NT2/D1 (cell line): Measurements from ENCODE around the gene TMCC1.
A peak's percentile ranks its signal among the peaks of the same experiment; 100 is the strongest.

Experiments used
- DNase-seq: peaks from one replicate; pipeline ENCODE4 v3.0.0-alpha.2; 2011; ENCODE audit warnings: low read depth, low spot score
- H3K27me3 ChIP-seq: 2 replicates; pipeline ENCODE4 v1.6.0; 2011; ENCODE audit warnings: mild to moderate bottlenecking; ENCODE audit not compliant: insufficient read length, insufficient read depth
- H3K36me3 ChIP-seq: 2 replicates; pipeline ENCODE4 v1.6.1; 2011; ENCODE audit warnings: mild to moderate bottlenecking, low read length, mixed read lengths; ENCODE audit not compliant: insufficient read depth, insufficient read length
- H3K4me1 ChIP-seq: 2 replicates; pipeline ENCODE4 v1.5.1; 2011; ENCODE audit not compliant: insufficient read depth, insufficient read length
- H3K4me3 ChIP-seq: 2 replicates; pipeline ENCODE4 v1.5.1; 2011; ENCODE audit warnings: low read depth; ENCODE audit not compliant: insufficient read length
- H3K9ac ChIP-seq: 2 replicates; pipeline ENCODE4 v1.6.0; 2011; ENCODE audit warnings: low read depth; ENCODE audit not compliant: insufficient read length
- H3K9me3 ChIP-seq: 2 replicates; pipeline ENCODE4 v1.5.1; 2011; ENCODE audit warnings: mild to moderate bottlenecking, low read length; ENCODE audit not compliant: insufficient read depth
- SUZ12 ChIP-seq: IDR thresholded peaks from 2 replicates; pipeline ENCODE4 v1.6.1; 2011; ENCODE audit not compliant: insufficient read length, insufficient read depth; ENCODE audit errors: extremely low read depth
- YY1 ChIP-seq: IDR thresholded peaks from 2 replicates; pipeline ENCODE4 v1.6.1; 2011; ENCODE audit not compliant: insufficient read length, insufficient read depth
- ZNF274 ChIP-seq: IDR thresholded peaks from 2 replicates; pipeline ENCODE4 v1.6.1; 2011; ENCODE audit warnings: mild to moderate bottlenecking, low read depth, low read length

Gene TMCC1

GRCh38 chr3:129934234-129935123 lies 41.0 kb upstream of the TMCC1 start:
- peak; percentile 30 for DNase-seq
- no peaks in the 10 kb centered on the region for H3K4me1 ChIP-seq
- no peak overlapping the region for H3K4me3 ChIP-seq
- H3K9me3 ChIP-seq, result peaks cover 22% of the 10 kb centered on the region
- H3K9ac ChIP-seq, result no peak overlapping the region
- no peaks in the 10 kb centered on the region for H3K36me3 ChIP-seq
- H3K27me3 ChIP-seq, result peaks cover 14% of the 10 kb centered on the region
- no peak for TF ChIP-seq ZNF274
- TF ChIP-seq YY1, result no peak

GRCh38 chr3:129933471-129933870 lies 40.0 kb upstream of the TMCC1 start:
- no peak overlapping the region for H3K4me3 ChIP-seq

GRCh38 chr3:129929383-129929782 lies 35.9 kb upstream of the TMCC1 start:
- peaks cover 13% of the 10 kb centered on the region for H3K27me3 ChIP-seq
- DNase-seq, result no peak
- H3K4me1 ChIP-seq, result peaks cover 4% of the 10 kb centered on the region
- no peak overlapping the region for H3K9ac ChIP-seq
- no peak for TF ChIP-seq SUZ12
- TF ChIP-seq ZNF274, result no peak
- TF ChIP-seq YY1, result no peak
- no peaks in the 10 kb centered on the region for H3K36me3 ChIP-seq
- peaks cover 34% of the 10 kb centered on the region for H3K9me3 ChIP-seq
- H3K4me3 ChIP-seq, result no peak overlapping the region

More at GRCh38 chr3:129933471-129933870, 40.0 kb upstream of the TMCC1 start:
- no peak for DNase-seq
- H3K9me3 ChIP-seq, result peaks cover 26% of the 10 kb centered on the region
- H3K4me1 ChIP-seq, result no peaks in the 10 kb centered on the region
- TF ChIP-seq SUZ12, result no peak
- no peak for TF ChIP-seq YY1
- TF ChIP-seq ZNF274, result no peak
- peaks cover 14% of the 10 kb centered on the region for H3K27me3 ChIP-seq
- no peaks in the 10 kb centered on the region for H3K36me3 ChIP-seq
- H3K9ac ChIP-seq, result no peak overlapping the region

- no peaks in the 10 kb centered on the region for H3K36me3 ChIP-seq
- H3K9me3 ChIP-seq, result peaks cover 34% of the 10 kb centered on the region
- H3K9ac ChIP-seq, result no peak overlapping the region
- no peak for DNase-seq
- no peak overlapping the region for H3K4me3 ChIP-seq
- no peaks in the 10 kb centered on the region for H3K27me3 ChIP-seq
- TF ChIP-seq ZNF274 (no peak), SUZ12 (no peak), YY1 (no peak)
- H3K4me1 ChIP-seq, result peaks cover 4% of the 10 kb centered on the region
Observed at GRCh38 chr3:129927072-129927471, 33.6 kb upstream of the TMCC1 start.

GRCh38 chr3:129919806-129920205 lies 26.3 kb upstream of the TMCC1 start:
- no peak for DNase-seq
- Histone ChIP-seq H3K4me1 (no peaks in the 10 kb centered on the region), H3K9me3 (peaks cover 42% of the 10 kb centered on the region), H3K36me3 (no peaks in the 10 kb centered on the region), H3K4me3 (no peak overlapping the region), H3K27me3 (no peaks in the 10 kb centered on the region), H3K9ac (no peak overlapping the region)
- TF ChIP-seq SUZ12 (no peak), ZNF274 (no peak), YY1 (no peak)

GRCh38 chr3:129919357-129919756 lies 25.8 kb upstream of the TMCC1 start:
- H3K4me1 ChIP-seq, result no peaks in the 10 kb centered on the region
- peaks cover 47% of the 10 kb centered on the region for H3K9me3 ChIP-seq
- TF ChIP-seq SUZ12 (no peak), ZNF274 (no peak), YY1 (no peak)
- no peaks in the 10 kb centered on the region for H3K36me3 ChIP-seq
- DNase-seq, result no peak
- H3K27me3 ChIP-seq, result no peaks in the 10 kb centered on the region
- H3K9ac ChIP-seq, result no peak overlapping the region
- no peak overlapping the region for H3K4me3 ChIP-seq

- H3K9me3 ChIP-seq, result peaks cover 47% of the 10 kb centered on the region
- H3K4me3 ChIP-seq, result no peak overlapping the region
- H3K9ac ChIP-seq, result no peak overlapping the region
- no peaks in the 10 kb centered on the region for H3K4me1 ChIP-seq
- H3K36me3 ChIP-seq, result no peaks in the 10 kb centered on the region
- no peak for DNase-seq
- TF ChIP-seq YY1 (no peak), SUZ12 (no peak), ZNF274 (no peak)
- H3K27me3 ChIP-seq, result no peaks in the 10 kb centered on the region
Observed at GRCh38 chr3:129918461-129918860, 24.9 kb upstream of the TMCC1 start.
